H1 (cell line): ENCODE data around the gene A2ML1. TPM values are rescaled to one million over a fixed set of nuclear protein-coding genes. Genes with fewer than 3 reads are reported as not detected.
"Not testable (repeated sequence)": the region's sequence is repeated elsewhere in the genome, so short reads cannot be mapped to it uniquely, and the experiment has no call there.

Experiments used
- CTCF ChIA-PET: fragments of 300-600 bp; sonication (Branson Sonifier 250); formaldehyde crosslinking; loops from one replicate; lab custom pipeline; 2021; ENCODE audit not compliant: partially characterized antibody; lab: Charles Lee
- POLR2A ChIA-PET: fragments of 300-600 bp; sonication (Branson Sonifier 250); formaldehyde crosslinking; loops from one replicate; lab custom pipeline; 2021; ENCODE audit warnings: inconsistent platforms; ENCODE audit not compliant: partially characterized antibody; lab: Charles Lee
- DNase-seq, 2 experiments: peaks; one replicate each; pipeline versions ENCODE4 v3.0.0 to v3.0.0-alpha.2; 2010 to 2022; ENCODE audit warnings: low spot score in 2 of 2, low read depth in 1 of 2, mixed read lengths in 1 of 2
- FAIRE-seq: peaks from 2 replicates; lab custom pipeline; 2011; peaks lifted over from hg19 to GRCh38; lab: Jason Lieb, UNC
- H2AFZ ChIP-seq: 2 replicates; pipeline ENCODE4 v1.8.1; 2012; ENCODE audit warnings: low read length, inconsistent platforms
- H2AK5ac ChIP-seq: 2 replicates; pipeline ENCODE4 v1.6.1; 2013; ENCODE audit warnings: low read depth, low read length
- H2BK120ac ChIP-seq: replicated peaks from 2 replicates; pipeline ENCODE3; 2013; ENCODE audit warnings: low read depth, low read length, inconsistent platforms
- H2BK12ac ChIP-seq: 2 replicates; pipeline ENCODE4 v1.6.1; 2013; ENCODE audit warnings: low read depth, low read length
- H2BK15ac ChIP-seq: 2 replicates; pipeline ENCODE4 v1.6.1; 2013; ENCODE audit warnings: low read length
- H2BK20ac ChIP-seq: 2 replicates; pipeline ENCODE4 v1.6.1; 2013; ENCODE audit warnings: low read length
- H2BK5ac ChIP-seq: 2 replicates; pipeline ENCODE4 v1.6.1; 2013; ENCODE audit warnings: low read depth, low read length
- H3K14ac ChIP-seq: 2 replicates; pipeline ENCODE4 v1.6.1; 2013; ENCODE audit warnings: inconsistent platforms; ENCODE audit not compliant: insufficient read length
- H3K18ac ChIP-seq: 2 replicates; pipeline ENCODE4 v1.6.1; 2013; ENCODE audit warnings: low read length; ENCODE audit errors: extremely low read depth
- H3K23ac ChIP-seq: 2 replicates; pipeline ENCODE4 v1.6.1; 2013; ENCODE audit warnings: inconsistent platforms; ENCODE audit not compliant: insufficient read length
- H3K23me2 ChIP-seq: 2 replicates; pipeline ENCODE4 v1.6.1; 2013; ENCODE audit warnings: low read depth, low read length
- H3K27ac ChIP-seq: 2 replicates; pipeline ENCODE4 v1.6.1; 2011; ENCODE audit warnings: low read depth, low read length, inconsistent platforms
- H3K27me3 ChIP-seq, 4 experiments: replicated peaks in 1 of 4; 1 replicate in 1 of 4; 2 replicates in 3 of 4; pipeline versions ENCODE4 v1.6.1 to v1.8.1; 2011 to 2013; ENCODE audit warnings: low read length in 3 of 4, mild to moderate bottlenecking in 3 of 4, inconsistent platforms in 2 of 4, mixed read lengths in 2 of 4, moderate library complexity in 1 of 4; ENCODE audit not compliant: control insufficient read depth in 3 of 4, insufficient read depth in 3 of 4; ENCODE audit errors: extremely low read depth in 1 of 4
- H3K36me3 ChIP-seq, 4 experiments: 2 replicates each; pipeline versions ENCODE4 v1.6.1 to v1.8.1; 2011 to 2013; ENCODE audit warnings: mild to moderate bottlenecking in 4 of 4, low read length in 3 of 4, moderate library complexity in 2 of 4, control low read depth in 1 of 4, inconsistent platforms in 1 of 4; ENCODE audit not compliant: insufficient read depth in 4 of 4, control insufficient read depth in 2 of 4
- H3K4ac ChIP-seq: replicated peaks from 2 replicates; pipeline ENCODE3; 2013; ENCODE audit warnings: low read length, low read depth, mixed read lengths, inconsistent platforms; ENCODE audit not compliant: insufficient read length
- H3K4me1 ChIP-seq, 4 experiments: replicated peaks in 1 of 4; 1 replicate in 1 of 4; 2 replicates in 3 of 4; pipeline versions ENCODE4 v1.6.1 to v1.8.1; 2011 to 2013; ENCODE audit warnings: low read length in 3 of 4, inconsistent platforms in 2 of 4, mixed read lengths in 1 of 4; ENCODE audit not compliant: insufficient read depth in 4 of 4, control insufficient read depth in 3 of 4
- H3K4me2 ChIP-seq, 2 experiments: 2 replicates each; pipeline versions ENCODE4 v1.6.1 to v1.8.1; 2011 to 2013; ENCODE audit warnings: low read depth in 2 of 2, low read length in 2 of 2, control low read depth in 1 of 2, inconsistent platforms in 1 of 2, mild to moderate bottlenecking in 1 of 2; ENCODE audit not compliant: insufficient read depth in 1 of 2
- H3K4me3 ChIP-seq, 4 experiments: fragments of 200-600, 300-600 bp in 1 of 4; sonication (generic), shearing (Covaris generic), sonication (Bioruptor Twin) in 1 of 4; 2 replicates each; pipeline versions ENCODE4 v1.5.1 to v1.8.1; 2011 to 2016; ENCODE audit warnings: low read length in 4 of 4, low read depth in 3 of 4, control low read depth in 2 of 4, inconsistent platforms in 2 of 4, mild to moderate bottlenecking in 2 of 4, mixed read lengths in 1 of 4, moderate library complexity in 1 of 4; ENCODE audit not compliant: insufficient read depth in 2 of 4; ENCODE audit errors: extremely low read depth in 1 of 4
- H3K56ac ChIP-seq: replicated peaks from 2 replicates; pipeline ENCODE3; 2013; ENCODE audit warnings: low read depth, mild to moderate bottlenecking, mixed read lengths, low read length, inconsistent platforms; ENCODE audit not compliant: insufficient read length
- H3K79me1 ChIP-seq: 2 replicates; pipeline ENCODE4 v1.6.1; 2013; ENCODE audit warnings: low read depth, low read length, control low read depth
- H3K79me2 ChIP-seq, 2 experiments: 2 replicates each; pipeline versions ENCODE4 v1.6.1 to v1.8.1; 2012 to 2013; ENCODE audit warnings: low read length in 2 of 2, mild to moderate bottlenecking in 2 of 2, inconsistent platforms in 1 of 2; ENCODE audit not compliant: insufficient read depth in 2 of 2, control insufficient read depth in 1 of 2
- H3K9ac ChIP-seq, 4 experiments: replicated peaks in 1 of 4; 1 replicate in 1 of 4; 2 replicates in 3 of 4; pipeline versions ENCODE4 v1.6.1 to v1.8.1; 2011 to 2013; ENCODE audit warnings: low read depth in 3 of 4, low read length in 3 of 4, control low read depth in 2 of 4, mild to moderate bottlenecking in 2 of 4, moderate library complexity in 2 of 4, inconsistent platforms in 1 of 4; ENCODE audit errors: extremely low read depth in 1 of 4
- H3K9me3 ChIP-seq, 2 experiments: 2 replicates each; pipeline versions ENCODE4 v1.6.1 to v1.8.1; 2012 to 2013; ENCODE audit warnings: mild to moderate bottlenecking in 2 of 2, moderate library complexity in 2 of 2, control low read depth in 1 of 2, inconsistent platforms in 1 of 2, low read depth in 1 of 2, low read length in 1 of 2, mixed read lengths in 1 of 2; ENCODE audit not compliant: insufficient read depth in 2 of 2
- H4K20me1 ChIP-seq, 2 experiments: replicated peaks in 1 of 2; 2 replicates each; pipeline versions ENCODE3 to v1.8.1; 2011 to 2013; ENCODE audit warnings: inconsistent platforms in 2 of 2, low read length in 2 of 2, mild to moderate bottlenecking in 1 of 2; ENCODE audit not compliant: insufficient read depth in 2 of 2, control insufficient read depth in 1 of 2
- H4K5ac ChIP-seq: 2 replicates; pipeline ENCODE4 v1.6.1; 2013; ENCODE audit warnings: low read length, low read depth, mixed read lengths, inconsistent platforms; ENCODE audit not compliant: insufficient read length
- H4K8ac ChIP-seq: 2 replicates; pipeline ENCODE4 v1.8.0; 2013; ENCODE audit warnings: mild to moderate bottlenecking, moderate library complexity, low read length, inconsistent platforms; ENCODE audit not compliant: insufficient read depth; ENCODE audit errors: extremely low read depth
- H4K91ac ChIP-seq: replicated peaks from 2 replicates; pipeline ENCODE3; 2013; ENCODE audit warnings: low read length, mixed read lengths, inconsistent platforms; ENCODE audit not compliant: insufficient read length
- WGBS, 2 experiments: shearing (Covaris generic) in 1 of 2; methylation state at CpG; one replicate each; pipeline versions ENCODE4 v1.1.6 to v1.1.7; 2013 to 2015; ENCODE audit warnings: low lambda C conversion rate in 2 of 2, mixed read lengths in 2 of 2, inconsistent platforms in 1 of 2, low coverage in 1 of 2, missing lambda C conversion rate in 1 of 2; ENCODE audit not compliant: insufficient replicate concordance in 2 of 2, insufficient coverage in 1 of 2, insufficient read length in 1 of 2; ENCODE audit errors: extremely low coverage in 1 of 2, missing lambda C conversion rate in 1 of 2; 5-methylcytosine and 5-hydroxymethylcytosine counted together
- polyA plus RNA-seq, 7 experiments: library from polyadenylated mRNA; depleted of rRNA in 3 of 7; stranded (reverse) in 5 of 7; unstranded in 2 of 7; fragments of >200 nt in 5 of 7; fragments of 200-250 nt in 2 of 7; gene quantifications; 1 replicate in 5 of 7; 2 replicates in 1 of 7; 4 replicates in 1 of 7; pipeline versions ENCODE4 v1.2.1 to v1.2.3, GENCODE V29; 2011 to 2013; ENCODE audit warnings: missing spikeins in 2 of 7, mixed read lengths in 2 of 7
- total RNA-seq: library from RNA; stranded (reverse); fragmentation: NEBNext Ultra II Directional; extraction: Animal tissue kit (Norgen Biotek cat#: 25700); gene quantifications from 2 replicates; pipeline ENCODE4 v1.2.1, GENCODE V29; 2021

The A2ML1 gene
- total and polyA plus RNA-seq, 2 of the 8 experiments (the other 6 are each of a cell fraction or from before 2014, with no cell fraction given) = 10.2 to 10.3 TPM

- H3K56ac ChIP-seq, H3K4me3 ChIP-seq, H2BK20ac ChIP-seq, H3K27ac ChIP-seq, H3K9ac ChIP-seq, H3K4me2 ChIP-seq, H3K14ac ChIP-seq, H3K9me3 ChIP-seq, H4K20me1 ChIP-seq, H3K18ac ChIP-seq, DNase-seq, H3K79me1 ChIP-seq, H4K8ac ChIP-seq, H3K23ac ChIP-seq, H2BK15ac ChIP-seq, H3K23me2 ChIP-seq, H3K36me3 ChIP-seq, H2AFZ ChIP-seq, H3K27me3 ChIP-seq, H4K5ac ChIP-seq, H3K79me2 ChIP-seq, FAIRE-seq, H3K4ac ChIP-seq: not testable (repeated sequence)
- ChIA-PET POLR2A (interaction anchor here (0.8 to 10.4 kb wide), 10 partner anchors 11 to 139 kb away, joined by 3 to 211 read pairs (median 3); partner anchors contain the start of gene PHC1), CTCF (interaction anchor here (0.8 to 7.3 kb wide), 7 partner anchors 35 to 186 kb away, joined by 3 to 65 read pairs (median 3); partner anchors contain the start of gene RIMKLB)
- peak overlapping the region; percentile 59 for H4K91ac ChIP-seq
- peak overlapping the region; percentile 75 for H2BK120ac ChIP-seq
- H2BK12ac ChIP-seq = peak overlapping the region; percentile 29
- peak overlapping the region; percentile 61; the same call in 1 of the 2 replicates for H2BK5ac ChIP-seq
- peaks cover 4 to 19% (median 17%) of the 10 kb centered on the region in 4 experiments for H3K4me1 ChIP-seq
- H2AK5ac ChIP-seq = 0 out of 2 replicates have a peak overlapping the region, but pooled peaks have one; percentile 18
- WGBS, 2 experiments = 93% methylated on average over 7 of the region's 8 CpGs; no CpG with 5 or more reads in 1 of the 2 experiments
These were observed 1.6 kb upstream of the A2ML1 start for GRCh38 chr12:8820676-8821407.
